Immature natural killer cell (primary cell): Measurements from ENCODE around the gene TMPRSS7. TPM values are rescaled to one million over a fixed set of nuclear protein-coding genes. Genes with fewer than 3 reads are reported as not detected.
"Not testable (repeated sequence)": the region's sequence is repeated elsewhere in the genome, so short reads cannot be mapped to it uniquely, and the experiment has no call there.

ENCODE experiments used
- DNase-seq, 3 donors: peaks; one replicate each; pipeline ENCODE4 v3.0.0; 2022; ENCODE audit warnings: mixed read lengths in 1 of 3
- H3K27ac Mint-ChIP-seq, 6 donors: one replicate each; pipeline ENCODE4 v1.8.0; 2020; ENCODE audit warnings: mixed read lengths in 6 of 6, mild to moderate bottlenecking in 5 of 6, inconsistent platforms in 4 of 6, moderate library complexity in 3 of 6
- H3K27me3 Mint-ChIP-seq, 3 donors: one replicate each; pipeline ENCODE4 v1.8.0; 2020 to 2021; ENCODE audit warnings: low read depth in 3 of 3, mild to moderate bottlenecking in 3 of 3, mixed read lengths in 3 of 3, moderate library complexity in 3 of 3, inconsistent platforms in 1 of 3
- H3K36me3 Mint-ChIP-seq, 3 donors: one replicate each; pipeline ENCODE4 v1.8.0; 2020; ENCODE audit warnings: mixed read lengths in 3 of 3, inconsistent platforms in 2 of 3, mild to moderate bottlenecking in 2 of 3
- H3K4me1 Mint-ChIP-seq, 2 donors: one replicate each; pipeline ENCODE4 v1.8.0; 2020; ENCODE audit warnings: inconsistent platforms in 2 of 2, mild to moderate bottlenecking in 2 of 2, mixed read lengths in 2 of 2, moderate library complexity in 1 of 2
- H3K4me3 Mint-ChIP-seq, 5 donors: one replicate each; pipeline ENCODE4 v1.8.0; 2020; ENCODE audit warnings: mild to moderate bottlenecking in 5 of 5, mixed read lengths in 5 of 5, inconsistent platforms in 3 of 5, moderate library complexity in 3 of 5
- H3K9me3 Mint-ChIP-seq, 6 donors: one replicate each; pipeline ENCODE4 v1.8.0; 2020; ENCODE audit warnings: mild to moderate bottlenecking in 6 of 6, mixed read lengths in 6 of 6, inconsistent platforms in 4 of 6, moderate library complexity in 3 of 6
- polyA plus RNA-seq, 3 donors: library from polyadenylated mRNA; unstranded; fragments of 300-500 nt; fragmentation: Illumina TruSeq; gene quantifications; one replicate each; pipeline ENCODE4 v1.2.3, GENCODE V29; 2021

Gene TMPRSS7
- polyA plus RNA-seq, 3 donors from 2014 or later: not detected

GRCh38 chr3:112020674-112021085 is 13.9 kb upstream of the TMPRSS7 start:
- Mint-ChIP-seq H3K4me1 (no peaks in the 10 kb centered on the region), H3K36me3 (no peaks in the 10 kb centered on the region), H3K9me3 (no peaks in the 10 kb centered on the region), H3K27ac (no peak overlapping the region), H3K27me3 (no peaks in the 10 kb centered on the region), H3K4me3 (no peak overlapping the region)
- DNase-seq: no peak

GRCh38 chr3:112027142-112027541 is 7.4 kb upstream of the TMPRSS7 start:
- H3K27ac Mint-ChIP-seq: no peak overlapping the region
- no peak for DNase-seq
- no peaks in the 10 kb centered on the region for H3K9me3 Mint-ChIP-seq
- no peak overlapping the region for H3K4me3 Mint-ChIP-seq
- peaks cover 0 to 2% (median 1%) of the 10 kb centered on the region in 3 donors for H3K27me3 Mint-ChIP-seq
- H3K4me1 Mint-ChIP-seq: no peaks in the 10 kb centered on the region
- no peaks in the 10 kb centered on the region for H3K36me3 Mint-ChIP-seq

- no peaks in the 10 kb centered on the region for H3K36me3 Mint-ChIP-seq
- no peak for DNase-seq
- no peaks in the 10 kb centered on the region for H3K9me3 Mint-ChIP-seq
- H3K27me3 Mint-ChIP-seq: peaks cover 0 to 2% (median 1%) of the 10 kb centered on the region in 3 donors
- no peak overlapping the region for H3K27ac Mint-ChIP-seq
- H3K4me3 Mint-ChIP-seq: no peak overlapping the region
- no peaks in the 10 kb centered on the region for H3K4me1 Mint-ChIP-seq
These were observed 6.7 kb upstream of the TMPRSS7 start for GRCh38 chr3:112027826-112028225.

GRCh38 chr3:112030901-112031300 is 3.6 kb upstream of the TMPRSS7 start:
- Mint-ChIP-seq H3K27ac (no peak overlapping the region), H3K4me3 (no peak overlapping the region), H3K4me1 (no peaks in the 10 kb centered on the region), H3K9me3 (no peaks in the 10 kb centered on the region), H3K36me3 (no peaks in the 10 kb centered on the region), H3K27me3 (peaks cover 1 to 4% (median 1%) of the 10 kb centered on the region in 3 donors)
- no peak for DNase-seq

- no peak overlapping the region for H3K4me3 Mint-ChIP-seq
- peaks cover 0 to 3% (median 1%) of the 10 kb centered on the region in 3 donors for H3K27me3 Mint-ChIP-seq
- no peaks in the 10 kb centered on the region for H3K4me1 Mint-ChIP-seq
- DNase-seq: no peak
- H3K9me3 Mint-ChIP-seq: no peaks in the 10 kb centered on the region
- no peak overlapping the region for H3K27ac Mint-ChIP-seq
- no peaks in the 10 kb centered on the region for H3K36me3 Mint-ChIP-seq
These were observed 2.3 kb upstream of the TMPRSS7 start for GRCh38 chr3:112032098-112032731.

GRCh38 chr3:112035241-112035640 is 705 bp downstream of the TMPRSS7 start:
- H3K36me3 Mint-ChIP-seq: no peaks in the 10 kb centered on the region
- no peak for DNase-seq
- no peaks in the 10 kb centered on the region for H3K9me3 Mint-ChIP-seq
- no peak overlapping the region for H3K4me3 Mint-ChIP-seq
- H3K27me3 Mint-ChIP-seq: peaks cover 1 to 6% (median 3%) of the 10 kb centered on the region in 3 donors
- H3K27ac Mint-ChIP-seq: peak overlapping the region in 1 of 6 donors; percentile 1
- H3K4me1 Mint-ChIP-seq: no peaks in the 10 kb centered on the region

GRCh38 chr3:112037194-112037593 is 2.7 kb downstream of the TMPRSS7 start:
- H3K9me3 Mint-ChIP-seq, H3K4me3 Mint-ChIP-seq, H3K27ac Mint-ChIP-seq, H3K36me3 Mint-ChIP-seq, H3K27me3 Mint-ChIP-seq, DNase-seq, H3K4me1 Mint-ChIP-seq: not testable (repeated sequence)

GRCh38 chr3:112038863-112039262 is 4.3 kb downstream of the TMPRSS7 start:
- no peak for DNase-seq
- Mint-ChIP-seq H3K9me3 (no peaks in the 10 kb centered on the region), H3K27me3 (peaks cover 1 to 9% (median 7%) of the 10 kb centered on the region in 3 donors), H3K4me1 (no peaks in the 10 kb centered on the region), H3K36me3 (no peaks in the 10 kb centered on the region), H3K27ac (no peak overlapping the region), H3K4me3 (no peak overlapping the region)

- no peak for DNase-seq
- H3K4me3 Mint-ChIP-seq: no peak overlapping the region
- peaks cover 1 to 7% (median 7%) of the 10 kb centered on the region in 3 donors for H3K27me3 Mint-ChIP-seq
- H3K4me1 Mint-ChIP-seq: no peaks in the 10 kb centered on the region
- no peaks in the 10 kb centered on the region for H3K36me3 Mint-ChIP-seq
- H3K9me3 Mint-ChIP-seq: no peaks in the 10 kb centered on the region
- H3K27ac Mint-ChIP-seq: no peak overlapping the region
These were observed 6.8 kb downstream of the TMPRSS7 start for GRCh38 chr3:112041321-112041720.

GRCh38 chr3:112042842-112043280 is 8.3 kb downstream of the TMPRSS7 start:
- Mint-ChIP-seq H3K36me3 (no peaks in the 10 kb centered on the region), H3K27me3 (peaks cover 1 to 12% (median 7%) of the 10 kb centered on the region in 3 donors), H3K9me3 (no peaks in the 10 kb centered on the region), H3K4me1 (no peaks in the 10 kb centered on the region), H3K27ac (no peak overlapping the region), H3K4me3 (no peak overlapping the region)
- no peak for DNase-seq

GRCh38 chr3:112043621-112044201 is 9.2 kb downstream of the TMPRSS7 start:
- peaks cover 1 to 14% (median 7%) of the 10 kb centered on the region in 3 donors for H3K27me3 Mint-ChIP-seq
- no peak overlapping the region for H3K27ac Mint-ChIP-seq
- H3K4me1 Mint-ChIP-seq: no peaks in the 10 kb centered on the region
- no peaks in the 10 kb centered on the region for H3K9me3 Mint-ChIP-seq
- H3K36me3 Mint-ChIP-seq: no peaks in the 10 kb centered on the region
- H3K4me3 Mint-ChIP-seq: no peak overlapping the region
- DNase-seq: peak; percentile 46 to 52 (median 47)

GRCh38 chr3:112046599-112046998 is 12.1 kb downstream of the TMPRSS7 start:
- H3K4me3 Mint-ChIP-seq: no peak overlapping the region
- DNase-seq: no peak
- no peaks in the 10 kb centered on the region for H3K36me3 Mint-ChIP-seq
- peaks cover 0 to 7% (median 5%) of the 10 kb centered on the region in 3 donors for H3K27me3 Mint-ChIP-seq
- no peaks in the 10 kb centered on the region for H3K4me1 Mint-ChIP-seq
- H3K27ac Mint-ChIP-seq: no peak overlapping the region
- H3K9me3 Mint-ChIP-seq: no peaks in the 10 kb centered on the region

- no peak for DNase-seq
- Mint-ChIP-seq H3K4me3 (no peak overlapping the region), H3K4me1 (no peaks in the 10 kb centered on the region), H3K27ac (no peak overlapping the region), H3K27me3 (peaks cover 0 to 7% (median 0%) of the 10 kb centered on the region in 3 donors), H3K36me3 (no peaks in the 10 kb centered on the region), H3K9me3 (no peaks in the 10 kb centered on the region)
These were observed 12.7 kb downstream of the TMPRSS7 start for GRCh38 chr3:112047264-112047663.

- Mint-ChIP-seq H3K4me3 (no peak overlapping the region), H3K9me3 (no peaks in the 10 kb centered on the region), H3K36me3 (no peaks in the 10 kb centered on the region), H3K4me1 (no peaks in the 10 kb centered on the region), H3K27me3 (peaks cover 0 to 7% (median 2%) of the 10 kb centered on the region in 3 donors), H3K27ac (no peak overlapping the region)
- DNase-seq: no peak
These were observed 14.4 kb downstream of the TMPRSS7 start for GRCh38 chr3:112048911-112049310.

- Mint-ChIP-seq H3K36me3 (no peaks in the 10 kb centered on the region), H3K4me1 (no peaks in the 10 kb centered on the region), H3K9me3 (no peaks in the 10 kb centered on the region), H3K27me3 (peaks cover 0 to 7% (median 4%) of the 10 kb centered on the region in 3 donors), H3K27ac (no peak overlapping the region), H3K4me3 (no peak overlapping the region)
- DNase-seq: no peak
These were observed 18.7 kb downstream of the TMPRSS7 start for GRCh38 chr3:112053229-112053628.
